ENCODE results near the gene ZCWPW1.
"Not testable (repeated sequence)": the region's sequence is repeated elsewhere in the genome, so short reads cannot be mapped to it uniquely, and the experiment has no call there.

The ZCWPW1 gene

DNA sequence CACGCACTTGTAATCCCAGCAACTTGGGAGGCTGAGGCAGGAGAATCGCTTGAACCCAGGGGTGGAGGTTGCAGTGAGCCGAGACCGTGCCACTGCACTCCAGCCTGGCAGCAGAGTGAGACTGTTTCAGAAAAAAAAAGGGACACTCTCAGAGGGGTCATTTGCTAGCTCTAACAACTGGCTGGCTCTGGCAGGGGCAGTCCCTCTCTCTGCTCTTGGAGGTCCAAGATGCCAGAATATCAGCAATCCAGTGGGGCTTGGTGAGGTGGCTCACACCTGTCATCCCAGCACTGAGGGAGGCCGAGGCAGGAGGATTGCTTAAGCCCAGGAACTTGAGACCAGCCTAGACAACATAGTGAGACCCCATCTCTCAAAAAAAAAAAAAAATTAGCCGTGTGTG, 57.8 kb downstream of the ZCWPW1 start:
- no peak for DNase-seq (ENCODE audit: low spot score)
- TF ChIP-seq, protein P1, sequence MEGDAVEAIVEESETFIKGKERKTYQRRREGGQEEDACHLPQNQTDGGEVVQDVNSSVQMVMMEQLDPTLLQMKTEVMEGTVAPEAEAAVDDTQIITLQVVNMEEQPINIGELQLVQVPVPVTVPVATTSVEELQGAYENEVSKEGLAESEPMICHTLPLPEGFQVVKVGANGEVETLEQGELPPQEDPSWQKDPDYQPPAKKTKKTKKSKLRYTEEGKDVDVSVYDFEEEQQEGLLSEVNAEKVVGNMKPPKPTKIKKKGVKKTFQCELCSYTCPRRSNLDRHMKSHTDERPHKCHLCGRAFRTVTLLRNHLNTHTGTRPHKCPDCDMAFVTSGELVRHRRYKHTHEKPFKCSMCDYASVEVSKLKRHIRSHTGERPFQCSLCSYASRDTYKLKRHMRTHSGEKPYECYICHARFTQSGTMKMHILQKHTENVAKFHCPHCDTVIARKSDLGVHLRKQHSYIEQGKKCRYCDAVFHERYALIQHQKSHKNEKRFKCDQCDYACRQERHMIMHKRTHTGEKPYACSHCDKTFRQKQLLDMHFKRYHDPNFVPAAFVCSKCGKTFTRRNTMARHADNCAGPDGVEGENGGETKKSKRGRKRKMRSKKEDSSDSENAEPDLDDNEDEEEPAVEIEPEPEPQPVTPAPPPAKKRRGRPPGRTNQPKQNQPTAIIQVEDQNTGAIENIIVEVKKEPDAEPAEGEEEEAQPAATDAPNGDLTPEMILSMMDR (IDR thresholded peaks at IDR 0.05; ENCODE audit: extremely low read depth, insufficient read depth, missing control alignments), result no peak
- in situ Hi-C loops (cut with MboI; ENCODE audit: low pct_unique_long_range_greater_than_20kb, low sequenced_read_pairs, unreplicated experiment), result no loop called here

DNA sequence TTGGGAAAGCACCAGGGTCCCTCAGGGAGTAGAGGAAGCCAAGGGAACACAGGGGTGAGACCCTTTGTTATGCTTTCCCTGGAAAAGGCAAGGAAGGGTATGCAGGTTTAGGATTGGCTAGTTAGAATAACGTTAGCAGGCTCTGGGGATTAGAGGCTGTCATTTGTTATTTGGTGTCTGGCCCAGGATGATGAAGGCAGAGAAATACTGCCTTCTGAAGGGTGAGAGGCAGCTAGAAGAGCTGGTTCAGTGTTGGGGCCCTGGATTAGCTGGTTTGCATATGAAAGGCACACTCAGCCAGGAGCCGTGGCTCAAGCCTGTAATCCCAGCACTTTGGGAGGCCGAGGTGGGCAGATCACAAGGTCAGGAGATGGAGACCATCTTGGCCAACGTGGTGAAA, 58.2 kb downstream of the ZCWPW1 start:
- in situ Hi-C loops (cut with MboI; ENCODE audit: low pct_unique_long_range_greater_than_20kb, low sequenced_read_pairs, unreplicated experiment), result no loop called here
- TF ChIP-seq, protein P1 (IDR thresholded peaks at IDR 0.05; ENCODE audit: extremely low read depth, insufficient read depth, missing control alignments), result no peak
- DNase-seq (ENCODE audit: low spot score), result no peak

DNA sequence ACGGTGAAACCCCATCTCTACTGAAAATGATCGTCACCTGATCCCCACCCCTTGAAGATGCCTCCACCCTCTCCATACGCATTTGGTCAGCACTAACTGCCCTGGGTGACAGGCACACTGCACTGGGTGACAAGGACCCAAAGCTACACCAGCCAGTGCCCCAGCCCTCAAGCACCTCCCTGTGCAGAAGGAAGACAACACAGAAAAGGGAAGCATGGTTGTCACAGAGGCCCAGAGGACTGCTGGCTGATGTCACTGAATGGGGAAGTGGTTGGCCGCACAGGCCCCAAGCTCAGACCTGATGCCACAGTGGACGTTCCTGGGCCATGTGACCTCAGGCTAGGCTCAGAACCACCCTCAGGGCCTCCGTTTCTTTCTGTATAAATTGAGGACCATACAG, 59.4 kb downstream of the ZCWPW1 start:
- in situ Hi-C loops (cut with MboI; ENCODE audit: low pct_unique_long_range_greater_than_20kb, low sequenced_read_pairs, unreplicated experiment), result no loop called here
- TF ChIP-seq, protein P1 (IDR thresholded peaks at IDR 0.05; ENCODE audit: extremely low read depth, insufficient read depth, missing control alignments), result no peak
- DNase-seq (ENCODE audit: low spot score), result peak; percentile 77

DNA sequence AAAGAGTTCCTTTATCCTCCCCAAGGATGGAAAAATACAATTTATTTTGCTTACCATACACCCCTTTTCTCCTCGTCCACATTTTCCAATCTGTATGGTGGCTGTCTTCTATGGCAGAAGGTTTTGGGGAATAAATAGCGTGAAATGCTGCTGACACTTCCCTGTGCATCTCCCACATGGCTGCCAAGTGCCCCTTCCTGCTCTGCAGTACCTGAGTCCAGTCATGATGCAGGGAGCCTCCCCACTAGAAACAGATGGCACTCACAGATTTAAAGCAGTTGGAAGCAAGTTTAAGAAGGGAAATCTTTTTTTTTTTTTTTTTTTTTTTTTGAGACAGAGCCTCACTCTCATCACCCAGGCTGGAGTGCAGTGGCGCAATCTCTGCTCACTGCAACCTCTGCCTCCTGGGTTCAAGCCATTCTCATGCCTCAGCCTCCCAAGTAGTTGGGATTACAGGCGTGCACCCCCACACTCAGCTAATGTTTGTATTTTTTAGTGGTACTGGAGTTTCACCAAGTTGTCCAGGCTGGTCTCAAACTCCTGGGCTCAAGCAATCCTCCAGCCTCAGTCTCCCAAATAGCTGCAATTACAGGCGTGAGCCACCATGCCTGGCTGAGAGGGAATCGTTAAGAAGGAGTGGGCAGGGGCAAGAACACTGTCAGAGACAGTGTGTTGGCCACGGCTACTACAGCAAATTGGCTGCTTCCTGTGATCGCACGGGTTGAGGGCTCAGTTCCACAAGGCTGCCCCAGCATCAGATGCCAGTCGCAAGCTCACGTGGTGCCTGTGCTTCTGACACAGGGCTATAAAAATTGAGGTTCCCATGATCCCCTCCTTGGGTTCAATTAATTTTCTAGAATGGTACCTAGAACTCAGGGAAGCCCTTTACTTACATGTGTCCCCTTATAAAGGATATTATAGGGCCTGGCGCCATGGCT, 60.6 kb downstream of the ZCWPW1 start:
- in situ Hi-C loops (cut with MboI; ENCODE audit: low pct_unique_long_range_greater_than_20kb, low sequenced_read_pairs, unreplicated experiment), result no loop called here
- DNase-seq (ENCODE audit: low spot score), result no peak
- TF ChIP-seq, protein P1 (IDR thresholded peaks at IDR 0.05; ENCODE audit: extremely low read depth, insufficient read depth, missing control alignments), result no peak

DNA sequence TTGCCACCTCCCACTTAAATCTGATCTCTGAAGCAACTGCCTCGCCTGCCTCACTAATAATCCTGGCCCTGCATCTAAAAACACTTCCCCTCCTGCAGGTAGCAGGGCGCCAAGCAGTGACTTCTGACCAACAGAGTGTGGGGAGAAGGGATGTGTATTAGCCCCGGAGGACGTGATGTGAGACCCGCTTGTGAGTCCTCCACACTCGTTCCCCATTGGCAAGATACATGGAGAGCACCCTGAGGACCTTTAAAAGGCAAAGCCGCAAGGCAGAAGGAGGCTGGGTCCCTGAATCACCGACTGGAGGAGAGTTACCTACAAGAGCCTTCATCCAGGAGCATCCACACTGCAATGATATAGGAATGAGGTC, 61.3 kb downstream of the ZCWPW1 start:
- TF ChIP-seq, protein P1 (IDR thresholded peaks at IDR 0.05; ENCODE audit: extremely low read depth, insufficient read depth, missing control alignments), result no peak
- in situ Hi-C loops (cut with MboI; ENCODE audit: low pct_unique_long_range_greater_than_20kb, low sequenced_read_pairs, unreplicated experiment), result no loop called here
- DNase-seq (ENCODE audit: low spot score), result no peak

DNA sequence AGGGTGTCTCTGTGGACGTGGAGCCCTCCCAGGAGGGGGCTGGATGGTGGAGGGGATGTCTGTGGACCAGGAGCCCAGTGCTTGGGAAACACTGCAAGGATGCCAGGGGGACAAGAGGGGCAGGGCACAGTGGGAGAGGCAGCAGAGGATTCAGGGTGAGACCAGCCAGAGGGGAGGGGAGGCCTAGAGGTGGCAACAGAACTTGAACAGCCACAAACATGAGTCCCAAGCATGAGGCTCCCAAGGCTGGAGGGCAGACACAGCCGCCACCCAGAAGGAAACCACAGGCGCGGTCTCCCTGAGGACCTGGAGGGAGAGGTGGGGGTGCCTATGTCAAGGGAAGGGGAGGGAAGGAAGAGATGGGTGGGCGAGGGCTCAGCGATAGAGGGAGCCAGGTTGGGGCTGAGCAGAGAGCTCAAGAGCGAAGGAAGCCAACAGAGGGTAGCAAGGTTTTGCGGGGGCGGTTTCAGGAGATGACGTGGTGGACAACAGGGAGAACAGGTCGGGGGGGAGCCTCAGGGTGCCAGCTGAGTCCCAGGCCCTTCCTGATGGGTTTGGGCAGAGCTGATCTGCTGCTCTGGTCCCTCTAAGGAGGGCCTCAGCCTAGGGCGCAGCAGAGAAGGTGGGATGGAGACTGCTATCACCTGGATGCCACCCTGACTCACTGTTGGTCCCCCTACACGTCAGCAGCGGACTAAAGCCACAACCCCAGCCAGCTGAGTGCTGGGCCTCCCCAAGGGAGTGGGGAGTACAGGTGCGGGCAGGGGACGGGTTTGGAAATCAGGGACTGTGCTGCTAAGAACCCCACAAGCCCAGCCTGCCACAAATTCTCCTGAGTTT, 61.9 kb downstream of the ZCWPW1 start:
- TF ChIP-seq, protein P1 (IDR thresholded peaks at IDR 0.05; ENCODE audit: extremely low read depth, insufficient read depth, missing control alignments), result peak; percentile 17
- peak; percentile 58 for DNase-seq (ENCODE audit: low spot score)
- in situ Hi-C loops (cut with MboI; ENCODE audit: low pct_unique_long_range_greater_than_20kb, low sequenced_read_pairs, unreplicated experiment), result no loop called here

DNA sequence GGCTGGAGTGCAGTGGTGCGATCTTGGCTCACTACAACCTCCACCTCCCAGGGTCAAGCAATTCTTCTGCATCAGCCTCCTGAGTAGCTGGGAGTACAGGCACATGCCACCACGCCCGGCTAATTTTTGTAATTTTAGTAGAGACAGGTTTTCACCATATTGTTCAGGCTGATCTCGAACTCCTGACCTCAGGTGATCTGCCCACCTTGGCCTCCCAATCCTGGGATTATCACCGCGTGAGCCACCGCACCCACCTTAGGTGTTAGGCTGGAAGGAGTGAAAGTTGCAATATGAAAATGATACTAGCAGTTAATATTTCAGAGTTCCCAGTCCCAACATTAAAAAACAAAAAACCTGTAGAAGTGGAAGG, 62.5 kb downstream of the ZCWPW1 start:
- in situ Hi-C loops (cut with MboI; ENCODE audit: low pct_unique_long_range_greater_than_20kb, low sequenced_read_pairs, unreplicated experiment); DNase-seq (ENCODE audit: low spot score): not testable (repeated sequence)

All from GM13977 (cell line).